Measurements from ENCODE around the gene SYCE3. TPM values are rescaled to one million over a fixed set of nuclear protein-coding genes. Genes with fewer than 3 reads are reported as not detected.

SYCE3 gene
- total RNA-seq, 1 donor from 2014 or later = not detected

GRCh38 chr22:50550395-50550794, 12.3 kb downstream of the SYCE3 start:
- peak overlapping the region; percentile 47 for H3K27ac Mint-ChIP-seq
- no peaks in the 10 kb centered on the region for H3K9me3 Mint-ChIP-seq
- H3K4me1 Mint-ChIP-seq = no peaks in the 10 kb centered on the region
- no peak overlapping the region for H3K4me3 ChIP-seq
- H3K27me3 Mint-ChIP-seq (ENCODE audit: insufficient read depth, low read depth) = peaks cover 3% of the 10 kb centered on the region
- no peaks in the 10 kb centered on the region for H3K9me3 ChIP-seq (ENCODE audit: low read depth)
- no peaks in the 10 kb centered on the region for H3K36me3 Mint-ChIP-seq
- no peak overlapping the region for H3K9ac ChIP-seq
- H3K27me3 ChIP-seq = peaks cover 6% of the 10 kb centered on the region
- no peak for DNase-seq (ENCODE audit: low spot score)
- no peaks in the 10 kb centered on the region for H3K36me3 ChIP-seq
- H3F3A ChIP-seq (ENCODE audit: low read depth) = no peaks in the 10 kb centered on the region
- no peaks in the 10 kb centered on the region for H3K4me1 ChIP-seq
- no peak overlapping the region for H3K4me3 Mint-ChIP-seq
- H2AFZ ChIP-seq (replicated peaks) = no peak overlapping the region
- H3K4me2 ChIP-seq = no peak overlapping the region
- H3K79me2 ChIP-seq (ENCODE audit: low read depth) = no peaks in the 10 kb centered on the region
- no peak overlapping the region for H3K27ac ChIP-seq
- no peak for TF ChIP-seq EZH2 (IDR thresholded peaks at IDR 0.05)
- TF ChIP-seq EZH2phosphoT487 (IDR thresholded peaks at IDR 0.05) = no peak
- TF ChIP-seq, protein P1, sequence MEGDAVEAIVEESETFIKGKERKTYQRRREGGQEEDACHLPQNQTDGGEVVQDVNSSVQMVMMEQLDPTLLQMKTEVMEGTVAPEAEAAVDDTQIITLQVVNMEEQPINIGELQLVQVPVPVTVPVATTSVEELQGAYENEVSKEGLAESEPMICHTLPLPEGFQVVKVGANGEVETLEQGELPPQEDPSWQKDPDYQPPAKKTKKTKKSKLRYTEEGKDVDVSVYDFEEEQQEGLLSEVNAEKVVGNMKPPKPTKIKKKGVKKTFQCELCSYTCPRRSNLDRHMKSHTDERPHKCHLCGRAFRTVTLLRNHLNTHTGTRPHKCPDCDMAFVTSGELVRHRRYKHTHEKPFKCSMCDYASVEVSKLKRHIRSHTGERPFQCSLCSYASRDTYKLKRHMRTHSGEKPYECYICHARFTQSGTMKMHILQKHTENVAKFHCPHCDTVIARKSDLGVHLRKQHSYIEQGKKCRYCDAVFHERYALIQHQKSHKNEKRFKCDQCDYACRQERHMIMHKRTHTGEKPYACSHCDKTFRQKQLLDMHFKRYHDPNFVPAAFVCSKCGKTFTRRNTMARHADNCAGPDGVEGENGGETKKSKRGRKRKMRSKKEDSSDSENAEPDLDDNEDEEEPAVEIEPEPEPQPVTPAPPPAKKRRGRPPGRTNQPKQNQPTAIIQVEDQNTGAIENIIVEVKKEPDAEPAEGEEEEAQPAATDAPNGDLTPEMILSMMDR (IDR thresholded peaks at IDR 0.05) = no peak
- H4K20me1 ChIP-seq (ENCODE audit: low read depth) = no peaks in the 10 kb centered on the region

DNA sequence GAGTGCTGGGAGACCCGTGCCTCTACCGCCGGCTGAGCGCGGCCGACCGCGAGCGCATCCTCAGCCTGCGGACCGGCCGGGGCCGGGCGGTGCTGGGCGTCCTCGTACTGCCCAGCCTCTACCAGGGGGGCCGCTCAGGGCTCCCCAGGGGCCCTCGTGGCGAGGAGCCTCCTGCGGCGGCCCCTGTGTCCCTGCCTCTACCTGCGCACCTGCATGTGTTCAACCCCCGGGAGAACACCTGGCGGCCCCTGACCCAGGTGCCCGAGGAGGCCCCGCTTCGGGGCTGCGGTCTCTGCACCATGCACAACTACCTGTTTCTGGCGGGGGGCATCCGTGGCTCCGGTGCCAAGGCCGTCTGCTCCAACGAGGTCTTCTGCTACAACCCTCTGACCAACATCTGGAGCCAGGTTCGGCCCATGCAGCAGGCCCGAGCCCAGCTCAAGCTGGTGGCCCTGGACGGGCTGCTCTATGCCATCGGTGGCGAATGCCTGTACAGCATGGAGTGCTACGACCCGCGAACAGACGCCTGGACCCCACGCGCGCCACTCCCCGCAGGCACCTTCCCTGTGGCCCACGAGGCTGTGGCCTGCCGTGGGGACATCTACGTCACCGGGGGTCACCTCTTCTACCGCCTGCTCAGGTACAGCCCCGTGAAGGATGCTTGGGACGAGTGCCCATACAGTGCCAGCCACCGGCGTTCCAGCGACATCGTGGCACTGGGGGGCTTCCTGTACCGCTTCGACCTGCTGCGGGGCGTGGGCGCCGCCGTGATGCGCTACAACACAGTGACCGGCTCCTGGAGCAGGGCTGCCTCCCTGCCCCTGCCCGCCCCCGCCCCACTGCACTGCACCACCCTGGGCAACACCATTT, 13.6 kb downstream of the SYCE3 start:
- no peaks in the 10 kb centered on the region for H3K9me3 Mint-ChIP-seq
- no peaks in the 10 kb centered on the region for H4K20me1 ChIP-seq (ENCODE audit: low read depth)
- no peaks in the 10 kb centered on the region for H3K9me3 ChIP-seq (ENCODE audit: low read depth)
- no peak overlapping the region for H3K4me3 ChIP-seq
- H3K27me3 ChIP-seq = peaks cover 18% of the 10 kb centered on the region
- H3K27ac ChIP-seq = no peak overlapping the region
- H3K4me3 Mint-ChIP-seq = no peak overlapping the region
- peaks cover 6% of the 10 kb centered on the region for H3F3A ChIP-seq (ENCODE audit: low read depth)
- H3K27ac Mint-ChIP-seq = no peak overlapping the region
- H3K9ac ChIP-seq = no peak overlapping the region
- H2AFZ ChIP-seq (replicated peaks) = no peak overlapping the region
- H3K27me3 Mint-ChIP-seq (ENCODE audit: insufficient read depth, low read depth) = peaks cover 8% of the 10 kb centered on the region
- H3K36me3 ChIP-seq = no peaks in the 10 kb centered on the region
- TF ChIP-seq EZH2phosphoT487 (IDR thresholded peaks at IDR 0.05) = no peak
- TF ChIP-seq, protein P1 (IDR thresholded peaks at IDR 0.05) = no peak
- no peak for TF ChIP-seq EZH2 (IDR thresholded peaks at IDR 0.05)
- no peaks in the 10 kb centered on the region for H3K79me2 ChIP-seq (ENCODE audit: low read depth)
- no peaks in the 10 kb centered on the region for H3K4me1 Mint-ChIP-seq
- H3K36me3 Mint-ChIP-seq = no peaks in the 10 kb centered on the region
- H3K4me1 ChIP-seq = no peaks in the 10 kb centered on the region
- no peak for DNase-seq (ENCODE audit: low spot score)
- no peak overlapping the region for H3K4me2 ChIP-seq

DNA sequence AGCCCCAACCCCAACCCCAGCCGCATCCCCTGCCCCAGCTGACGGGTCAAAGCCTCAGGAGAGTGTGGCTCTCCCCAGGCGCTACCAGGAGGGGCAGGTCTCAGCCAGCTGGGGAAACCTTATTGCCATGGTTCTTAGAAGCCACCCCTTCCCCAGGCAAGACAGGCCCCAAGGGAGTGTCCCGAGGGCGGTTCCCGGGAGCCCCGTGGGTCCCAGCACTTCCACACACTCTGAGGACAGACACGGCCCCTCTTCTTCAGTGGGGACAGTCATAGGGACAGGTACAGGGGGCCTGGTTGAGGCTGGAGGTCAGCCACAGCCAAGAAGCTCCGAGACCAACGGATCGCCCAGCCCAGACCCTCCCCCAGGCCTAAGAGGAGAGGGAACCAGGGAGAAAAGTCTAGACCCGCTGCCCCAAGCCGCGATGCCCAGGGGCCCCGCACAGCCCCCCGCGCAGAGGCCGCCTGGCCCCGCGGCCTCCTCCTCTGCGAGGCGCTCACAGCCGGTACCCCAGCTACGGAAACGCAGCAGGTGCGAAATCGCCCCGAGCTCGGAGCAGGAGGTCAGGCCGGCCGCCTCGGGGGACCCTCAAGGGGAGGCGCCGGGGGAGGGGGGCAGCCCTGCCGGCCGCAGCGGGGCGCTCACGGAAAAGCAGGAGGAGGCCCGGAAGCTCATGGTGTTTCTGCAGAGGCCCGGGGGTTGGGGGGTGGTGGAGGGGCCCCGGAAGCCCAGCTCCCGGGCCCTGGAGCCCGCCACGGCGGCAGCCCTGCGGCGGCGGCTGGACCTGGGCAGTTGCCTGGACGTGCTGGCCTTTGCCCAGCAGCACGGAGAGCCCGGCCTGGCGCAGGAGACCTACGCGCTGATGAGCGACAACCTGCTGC, 14.4 kb downstream of the SYCE3 start:
- H3K4me2 ChIP-seq = no peak overlapping the region

More for the DNA sequence above, 14.4 kb downstream of the SYCE3 start:
- no peak overlapping the region for H3K4me3 Mint-ChIP-seq
- no peaks in the 10 kb centered on the region for H3K9me3 Mint-ChIP-seq
- Histone ChIP-seq H3K4me1 (no peaks in the 10 kb centered on the region), H4K20me1 (ENCODE audit: low read depth) (no peaks in the 10 kb centered on the region), H3K9ac (no peak overlapping the region), H2AFZ (replicated peaks) (no peak overlapping the region), H3K27ac (no peak overlapping the region), H3F3A (ENCODE audit: low read depth) (peaks cover 6% of the 10 kb centered on the region), H3K79me2 (ENCODE audit: low read depth) (no peaks in the 10 kb centered on the region), H3K9me3 (ENCODE audit: low read depth) (no peaks in the 10 kb centered on the region), H3K4me3 (no peak overlapping the region), H3K27me3 (peaks cover 27% of the 10 kb centered on the region), H3K36me3 (no peaks in the 10 kb centered on the region)
- H3K4me1 Mint-ChIP-seq = no peaks in the 10 kb centered on the region
- no peaks in the 10 kb centered on the region for H3K36me3 Mint-ChIP-seq
- DNase-seq (ENCODE audit: low spot score) = no peak
- H3K27me3 Mint-ChIP-seq (ENCODE audit: insufficient read depth, low read depth) = peaks cover 9% of the 10 kb centered on the region
- H3K27ac Mint-ChIP-seq = no peak overlapping the region
- no peak for TF ChIP-seq EZH2phosphoT487 (IDR thresholded peaks at IDR 0.05)
- no peak for TF ChIP-seq EZH2 (IDR thresholded peaks at IDR 0.05)
- TF ChIP-seq, protein P1 (IDR thresholded peaks at IDR 0.05) = no peak
